A549 (cell line): ENCODE data around the gene PCDHA1.

Experiments used
- EP300 ChIP-seq, 2 experiments: fragments of >200 bp; sonication (Bioruptor Twin); formaldehyde crosslinking; IDR thresholded peaks; 2 replicates in 1 of 2; 3 replicates in 1 of 2; pipeline ENCODE4 v1.6.1; 2016 to 2017
- MAX ChIP-seq: IDR thresholded peaks from 2 replicates; pipeline ENCODE4 v1.6.1; 2012
- MYC ChIP-seq: IDR thresholded peaks from 2 replicates; pipeline ENCODE4 v1.6.1; 2012; ENCODE audit warnings: mild to moderate bottlenecking, inconsistent platforms, low read length, improper control_type of control experiment, borderline replicate concordance
- NR3C1 ChIP-seq: fragments of >200 bp; sonication (Bioruptor Twin); formaldehyde crosslinking; IDR thresholded peaks from 3 replicates; pipeline ENCODE4 v1.6.1; 2017
- POLR2A ChIP-seq: IDR thresholded peaks from 2 replicates; pipeline ENCODE4 v1.6.1; 2012; ENCODE audit warnings: mild to moderate bottlenecking, low read length
- RAD21 ChIP-seq, 2 experiments: fragments of >200 bp in 1 of 2; sonication (Bioruptor Twin) in 1 of 2; formaldehyde crosslinking in 1 of 2; IDR thresholded peaks in 1 of 2; conservative IDR thresholded peaks in 1 of 2; 2 replicates in 1 of 2; 3 replicates in 1 of 2; pipeline ENCODE4 v1.6.1; 2012 to 2018; ENCODE audit warnings: inconsistent platforms in 1 of 2
- TF ChIP-seq, protein P1 (sequence below): fragments of >200 bp; sonication (Bioruptor Twin); formaldehyde crosslinking; IDR thresholded peaks from 3 replicates; pipeline ENCODE4 v1.5.1; 2016

DNA sequence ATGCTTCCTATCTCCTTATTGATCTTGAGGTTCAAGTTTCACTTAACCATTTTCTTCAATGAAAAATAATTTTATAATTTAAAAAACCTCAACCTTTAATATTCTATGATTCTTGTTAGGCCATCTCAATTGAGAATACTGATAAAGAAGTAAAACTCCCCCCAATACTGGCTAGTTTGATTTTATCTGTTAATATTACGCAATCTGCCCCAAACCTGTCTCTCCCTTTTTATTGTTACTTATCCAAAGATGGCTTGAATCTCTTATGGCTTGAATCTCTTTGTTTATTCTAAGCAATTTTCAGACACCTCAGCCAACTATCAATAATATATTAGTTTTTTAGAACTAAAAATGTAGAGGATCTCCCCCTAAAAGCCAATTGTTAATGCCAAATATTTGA, 176.2 kb downstream of the PCDHA1 start:
- TF ChIP-seq EP300 (IDR thresholded peaks at IDR 0.05) (no peak), POLR2A (no peak), MYC (no peak), MAX (no peak), RAD21 (conservative IDR thresholded peaks at IDR 0.05 in 1 of 2, IDR thresholded peaks at IDR 0.05 in 1 of 2) (no peak), NR3C1 (no peak)
- TF ChIP-seq, protein P1, sequence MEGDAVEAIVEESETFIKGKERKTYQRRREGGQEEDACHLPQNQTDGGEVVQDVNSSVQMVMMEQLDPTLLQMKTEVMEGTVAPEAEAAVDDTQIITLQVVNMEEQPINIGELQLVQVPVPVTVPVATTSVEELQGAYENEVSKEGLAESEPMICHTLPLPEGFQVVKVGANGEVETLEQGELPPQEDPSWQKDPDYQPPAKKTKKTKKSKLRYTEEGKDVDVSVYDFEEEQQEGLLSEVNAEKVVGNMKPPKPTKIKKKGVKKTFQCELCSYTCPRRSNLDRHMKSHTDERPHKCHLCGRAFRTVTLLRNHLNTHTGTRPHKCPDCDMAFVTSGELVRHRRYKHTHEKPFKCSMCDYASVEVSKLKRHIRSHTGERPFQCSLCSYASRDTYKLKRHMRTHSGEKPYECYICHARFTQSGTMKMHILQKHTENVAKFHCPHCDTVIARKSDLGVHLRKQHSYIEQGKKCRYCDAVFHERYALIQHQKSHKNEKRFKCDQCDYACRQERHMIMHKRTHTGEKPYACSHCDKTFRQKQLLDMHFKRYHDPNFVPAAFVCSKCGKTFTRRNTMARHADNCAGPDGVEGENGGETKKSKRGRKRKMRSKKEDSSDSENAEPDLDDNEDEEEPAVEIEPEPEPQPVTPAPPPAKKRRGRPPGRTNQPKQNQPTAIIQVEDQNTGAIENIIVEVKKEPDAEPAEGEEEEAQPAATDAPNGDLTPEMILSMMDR, result no peak
